HEK293 (cell line): ENCODE data around the gene OSBPL10.

ENCODE experiments used
- CTCF ChIA-PET: fragments of 350-600 bp; formaldehyde crosslinking; extraction: SDS; loops from one replicate; lab custom pipeline; 2021; ENCODE audit warnings: antibody characterized with exemption; lab: Yijun Ruan, JAX
- POLR2A ChIA-PET: fragments of 300-600 bp; formaldehyde crosslinking; extraction: SDS; loops from one replicate; lab custom pipeline; 2020; ENCODE audit warnings: antibody characterized with exemption, inconsistent platforms; lab: Yijun Ruan, JAX
- H3K27ac ChIP-seq: fragments of 200-500 bp; sonication (Bioruptor generic); 2 replicates; pipeline ENCODE4 v1.5.1; 2014; ENCODE audit warnings: low read depth, low read length, control low read depth, inconsistent platforms; ENCODE audit errors: extremely low read depth
- H3K36me3 ChIP-seq, 2 experiments: fragments of 200-500 bp in 1 of 2; sonication (Bioruptor generic) in 1 of 2; 1 replicate in 1 of 2; 2 replicates in 1 of 2; pipeline ENCODE4 v1.5.1; 2014 to 2017; ENCODE audit warnings: inconsistent platforms in 2 of 2, low read length in 2 of 2; ENCODE audit not compliant: control insufficient read depth in 2 of 2, insufficient read depth in 1 of 2
- H3K4me1 ChIP-seq: fragments of 200-500 bp; sonication (Bioruptor generic); 2 replicates; pipeline ENCODE4 v1.5.1; 2014; ENCODE audit warnings: mild to moderate bottlenecking, low read length, inconsistent platforms; ENCODE audit not compliant: control insufficient read depth, insufficient read depth
- H3K4me3 ChIP-seq: 2 replicates; pipeline ENCODE4 v1.5.1; 2011; ENCODE audit warnings: low read depth, mild to moderate bottlenecking, control low read depth, low read length, moderate library complexity
- H3K9me3 ChIP-seq: fragments of 200-500 bp; sonication (Bioruptor generic); 2 replicates; pipeline ENCODE4 v1.5.1; 2014; ENCODE audit warnings: low read depth, low read length, inconsistent platforms; ENCODE audit not compliant: control insufficient read depth, insufficient read depth
- KLF1 ChIP-seq: fragments of 450-650 bp; formaldehyde crosslinking; IDR thresholded peaks from 2 replicates; pipeline ENCODE4 v1.5.1; 2016; ENCODE audit warnings: missing biosample characterization, missing genetic modification characterization
- KLF8 ChIP-seq: fragments of 450-650 bp; formaldehyde crosslinking; IDR thresholded peaks from 2 replicates; pipeline ENCODE4 v1.5.1; 2016; ENCODE audit warnings: missing biosample characterization, missing genetic modification characterization
- SETDB1 ChIP-seq: IDR thresholded peaks from one replicate; pipeline ENCODE4 v1.6.1; 2017; ENCODE audit warnings: mild to moderate bottlenecking, low read length, moderate library complexity, mixed read lengths; ENCODE audit not compliant: insufficient read length
- ZIC2 ChIP-seq: fragments of 450-650 bp; formaldehyde crosslinking; IDR thresholded peaks from 2 replicates; pipeline ENCODE4 v1.5.1; 2016; ENCODE audit warnings: missing biosample characterization, missing genetic modification characterization
- ZNF10 ChIP-seq: fragments of 450-650 bp; formaldehyde crosslinking; IDR thresholded peaks from 2 replicates; pipeline ENCODE4 v1.5.1; 2017; ENCODE audit warnings: missing biosample characterization, missing genetic modification characterization
- ZNF114 ChIP-seq: fragments of 450-650 bp; formaldehyde crosslinking; IDR thresholded peaks from 2 replicates; pipeline ENCODE4 v1.5.0; 2017; ENCODE audit warnings: missing biosample characterization, missing genetic modification characterization
- ZNF23 ChIP-seq: fragments of 450-650 bp; formaldehyde crosslinking; IDR thresholded peaks from 2 replicates; pipeline ENCODE4 v1.5.1; 2016; ENCODE audit warnings: missing biosample characterization, missing genetic modification characterization, borderline replicate concordance
- ZNF266 ChIP-seq: fragments of 450-650 bp; formaldehyde crosslinking; IDR thresholded peaks from 2 replicates; pipeline ENCODE4 v1.5.1; 2016; ENCODE audit warnings: missing biosample characterization, missing genetic modification characterization, low read depth
- ZNF324 ChIP-seq: fragments of 450-650 bp; formaldehyde crosslinking; IDR thresholded peaks from 2 replicates; pipeline ENCODE4 v1.5.1; 2016; ENCODE audit warnings: missing biosample characterization, missing genetic modification characterization
- ZNF37A ChIP-seq: fragments of 450-650 bp; IDR thresholded peaks from 2 replicates; pipeline ENCODE4 v1.5.1; 2018; ENCODE audit warnings: missing biosample characterization, missing genetic modification characterization
- ZNF510 ChIP-seq: fragments of 450-650 bp; formaldehyde crosslinking; IDR thresholded peaks from 2 replicates; pipeline ENCODE4 v1.5.1; 2018; ENCODE audit warnings: mild to moderate bottlenecking, missing genetic modification characterization, missing biosample characterization; ENCODE audit not compliant: insufficient replicate concordance
- ZNF561 ChIP-seq: fragments of 450-650 bp; IDR thresholded peaks from 2 replicates; pipeline ENCODE4 v1.5.1; 2018; ENCODE audit warnings: missing biosample characterization, missing genetic modification characterization, borderline replicate concordance
- ZNF747 ChIP-seq: fragments of 450-650 bp; formaldehyde crosslinking; IDR thresholded peaks from 2 replicates; pipeline ENCODE4 v1.5.1; 2016; ENCODE audit warnings: missing biosample characterization, missing genetic modification characterization
- ZNF791 ChIP-seq: fragments of 450-650 bp; formaldehyde crosslinking; IDR thresholded peaks from 2 replicates; pipeline ENCODE4 v1.5.1; 2016; ENCODE audit warnings: missing biosample characterization, missing genetic modification characterization
- TF ChIP-seq, protein P1 (sequence below): fragments of 450-650 bp; formaldehyde crosslinking; IDR thresholded peaks from 2 replicates; pipeline ENCODE4 v1.5.1; 2016; ENCODE audit warnings: missing biosample characterization, missing genetic modification characterization
- TF ChIP-seq, protein P2 (sequence below): fragments of 450-650 bp; formaldehyde crosslinking; IDR thresholded peaks from 2 replicates; pipeline ENCODE4 v1.5.1; 2017; ENCODE audit warnings: missing biosample characterization, missing genetic modification characterization
- TF ChIP-seq, protein P3 (sequence below): fragments of 450-650 bp; formaldehyde crosslinking; IDR thresholded peaks from 2 replicates; pipeline ENCODE4 v1.5.1; 2016; ENCODE audit warnings: missing biosample characterization, missing genetic modification characterization
- TF ChIP-seq, protein P4 (sequence below): fragments of 450-650 bp; IDR thresholded peaks from 2 replicates; pipeline ENCODE4 v1.5.1; 2018; ENCODE audit warnings: missing biosample characterization, mild to moderate bottlenecking, missing genetic modification characterization
- TF ChIP-seq, protein P5 (sequence below): fragments of 450-650 bp; formaldehyde crosslinking; IDR thresholded peaks from 2 replicates; pipeline ENCODE4 v1.5.1; 2017; ENCODE audit warnings: missing biosample characterization, missing genetic modification characterization
- TF ChIP-seq, protein P6 (sequence below): fragments of 450-650 bp; formaldehyde crosslinking; IDR thresholded peaks from 2 replicates; pipeline ENCODE4; 2016; ENCODE audit warnings: missing biosample characterization, missing genetic modification characterization
- TF ChIP-seq, protein P7 (sequence below): fragments of 450-650 bp; formaldehyde crosslinking; IDR thresholded peaks from 2 replicates; pipeline ENCODE4 v1.5.1; 2016; ENCODE audit warnings: missing biosample characterization, missing genetic modification characterization, borderline replicate concordance

Gene OSBPL10

DNA sequence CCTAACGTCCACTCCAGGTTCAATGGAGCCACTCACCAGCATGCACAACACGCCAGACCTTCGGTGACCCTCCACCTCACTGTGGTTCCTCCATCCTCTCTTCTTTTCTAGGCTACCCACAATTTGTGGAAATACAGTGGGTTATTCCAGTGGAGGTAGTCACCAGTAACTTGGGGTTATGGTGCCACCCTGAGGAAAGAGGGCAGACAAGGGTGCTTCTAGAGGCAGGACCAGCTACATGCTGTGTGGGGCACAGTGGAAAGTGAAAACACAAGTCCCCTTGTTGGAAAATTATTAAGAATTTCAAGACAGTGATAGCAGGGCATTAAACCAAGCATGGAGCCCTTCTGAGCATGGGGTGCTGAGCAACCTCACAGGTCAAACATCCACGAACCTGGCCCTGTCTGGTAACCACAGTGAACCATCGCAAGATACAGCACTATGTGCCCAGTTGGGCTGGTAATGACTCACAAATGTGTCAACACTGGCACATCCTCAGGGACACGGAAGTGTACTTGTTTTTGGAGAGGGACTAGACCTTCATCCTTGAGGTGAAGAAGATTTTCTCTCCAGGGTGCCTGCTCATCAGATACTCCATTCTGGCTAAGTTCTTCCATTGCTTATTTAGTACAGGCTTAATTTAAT is 281.6 kb downstream of the OSBPL10 start:
- no peaks in the 10 kb centered on the region for H3K9me3 ChIP-seq
- no peaks in the 10 kb centered on the region for H3K4me1 ChIP-seq
- H3K27ac ChIP-seq, result no peak overlapping the region
- H3K36me3 ChIP-seq, result no peaks in the 10 kb centered on the region
- no peak overlapping the region for H3K4me3 ChIP-seq
- TF ChIP-seq ZNF114 (tag by site-specific recombination) (no peak), KLF8 (tag by site-specific recombination) (no peak), ZNF266 (no peak), ZNF747 (tag by site-specific recombination) (no peak)
- TF ChIP-seq, protein P1, sequence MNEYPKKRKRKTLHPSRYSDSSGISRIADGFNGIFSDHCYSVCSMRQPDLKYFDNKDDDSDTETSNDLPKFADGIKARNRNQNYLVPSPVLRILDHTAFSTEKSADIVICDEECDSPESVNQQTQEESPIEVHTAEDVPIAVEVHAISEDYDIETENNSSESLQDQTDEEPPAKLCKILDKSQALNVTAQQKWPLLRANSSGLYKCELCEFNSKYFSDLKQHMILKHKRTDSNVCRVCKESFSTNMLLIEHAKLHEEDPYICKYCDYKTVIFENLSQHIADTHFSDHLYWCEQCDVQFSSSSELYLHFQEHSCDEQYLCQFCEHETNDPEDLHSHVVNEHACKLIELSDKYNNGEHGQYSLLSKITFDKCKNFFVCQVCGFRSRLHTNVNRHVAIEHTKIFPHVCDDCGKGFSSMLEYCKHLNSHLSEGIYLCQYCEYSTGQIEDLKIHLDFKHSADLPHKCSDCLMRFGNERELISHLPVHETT (tag by site-specific recombination), result no peak
- TF ChIP-seq, protein P2, sequence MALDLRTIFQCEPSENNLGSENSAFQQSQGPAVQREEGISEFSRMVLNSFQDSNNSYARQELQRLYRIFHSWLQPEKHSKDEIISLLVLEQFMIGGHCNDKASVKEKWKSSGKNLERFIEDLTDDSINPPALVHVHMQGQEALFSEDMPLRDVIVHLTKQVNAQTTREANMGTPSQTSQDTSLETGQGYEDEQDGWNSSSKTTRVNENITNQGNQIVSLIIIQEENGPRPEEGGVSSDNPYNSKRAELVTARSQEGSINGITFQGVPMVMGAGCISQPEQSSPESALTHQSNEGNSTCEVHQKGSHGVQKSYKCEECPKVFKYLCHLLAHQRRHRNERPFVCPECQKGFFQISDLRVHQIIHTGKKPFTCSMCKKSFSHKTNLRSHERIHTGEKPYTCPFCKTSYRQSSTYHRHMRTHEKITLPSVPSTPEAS (tag by site-specific recombination), result no peak
- TF ChIP-seq, protein P3, sequence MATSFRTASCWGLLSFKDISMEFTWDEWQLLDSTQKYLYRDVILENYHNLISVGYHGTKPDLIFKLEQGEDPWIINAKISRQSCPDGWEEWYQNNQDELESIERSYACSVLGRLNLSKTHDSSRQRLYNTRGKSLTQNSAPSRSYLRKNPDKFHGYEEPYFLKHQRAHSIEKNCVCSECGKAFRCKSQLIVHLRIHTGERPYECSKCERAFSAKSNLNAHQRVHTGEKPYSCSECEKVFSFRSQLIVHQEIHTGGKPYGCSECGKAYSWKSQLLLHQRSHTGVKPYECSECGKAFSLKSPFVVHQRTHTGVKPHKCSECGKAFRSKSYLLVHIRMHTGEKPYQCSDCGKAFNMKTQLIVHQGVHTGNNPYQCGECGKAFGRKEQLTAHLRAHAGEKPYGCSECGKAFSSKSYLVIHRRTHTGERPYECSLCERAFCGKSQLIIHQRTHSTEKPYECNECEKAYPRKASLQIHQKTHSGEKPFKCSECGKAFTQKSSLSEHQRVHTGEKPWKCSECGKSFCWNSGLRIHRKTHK (tag by site-specific recombination), result no peak
- TF ChIP-seq, protein P4, sequence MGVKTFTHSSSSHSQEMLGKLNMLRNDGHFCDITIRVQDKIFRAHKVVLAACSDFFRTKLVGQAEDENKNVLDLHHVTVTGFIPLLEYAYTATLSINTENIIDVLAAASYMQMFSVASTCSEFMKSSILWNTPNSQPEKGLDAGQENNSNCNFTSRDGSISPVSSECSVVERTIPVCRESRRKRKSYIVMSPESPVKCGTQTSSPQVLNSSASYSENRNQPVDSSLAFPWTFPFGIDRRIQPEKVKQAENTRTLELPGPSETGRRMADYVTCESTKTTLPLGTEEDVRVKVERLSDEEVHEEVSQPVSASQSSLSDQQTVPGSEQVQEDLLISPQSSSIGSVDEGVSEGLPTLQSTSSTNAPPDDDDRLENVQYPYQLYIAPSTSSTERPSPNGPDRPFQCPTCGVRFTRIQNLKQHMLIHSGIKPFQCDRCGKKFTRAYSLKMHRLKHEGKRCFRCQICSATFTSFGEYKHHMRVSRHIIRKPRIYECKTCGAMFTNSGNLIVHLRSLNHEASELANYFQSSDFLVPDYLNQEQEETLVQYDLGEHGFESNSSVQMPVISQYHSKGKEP (tag by site-specific recombination), result no peak
- POLR2A ChIA-PET, result no interaction called here
- CTCF ChIA-PET, result no interaction called here

DNA sequence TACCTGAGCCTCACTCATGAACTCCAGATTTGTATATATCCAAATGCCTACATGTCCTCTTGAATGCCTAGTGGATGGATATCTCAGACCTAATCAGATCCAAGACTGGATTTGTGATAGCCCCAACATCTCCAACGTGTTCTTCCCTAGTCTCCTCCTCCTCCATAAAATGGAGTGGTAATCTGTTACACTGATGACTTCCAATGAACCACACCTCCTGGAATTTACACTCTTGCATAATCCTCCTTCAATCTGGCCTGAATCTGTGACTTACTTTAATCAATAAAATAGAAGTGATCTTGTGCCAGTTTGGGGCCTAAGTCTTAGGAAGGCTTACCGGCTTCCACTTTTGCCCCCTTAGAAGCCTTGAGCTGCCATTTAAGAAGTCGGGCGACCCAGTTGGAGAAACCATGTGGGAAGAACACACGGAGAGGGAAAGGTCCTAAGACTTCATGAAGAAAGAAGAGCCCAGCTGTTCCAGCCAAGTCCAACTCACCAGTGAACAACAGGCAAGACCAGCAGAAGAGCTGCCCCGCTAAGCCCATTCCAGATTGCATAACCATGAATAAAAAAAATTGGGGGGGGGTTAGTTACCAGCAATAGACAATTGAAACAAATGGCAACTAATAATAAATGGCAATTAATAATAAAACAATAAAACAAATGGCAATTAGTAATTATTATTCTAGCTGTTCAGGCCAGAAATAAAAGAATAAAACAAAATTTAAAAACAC is 284.1 kb downstream of the OSBPL10 start:
- CTCF ChIA-PET, result no interaction called here
- POLR2A ChIA-PET, result no interaction called here
- H3K27ac ChIP-seq, result no peak overlapping the region
- no peaks in the 10 kb centered on the region for H3K9me3 ChIP-seq
- H3K4me3 ChIP-seq, result no peak overlapping the region
- H3K36me3 ChIP-seq, result no peaks in the 10 kb centered on the region
- 0 out of 2 replicates have a peak, but pooled peaks cover 2% of the 10 kb centered on the region for H3K4me1 ChIP-seq
- TF ChIP-seq, protein P5, sequence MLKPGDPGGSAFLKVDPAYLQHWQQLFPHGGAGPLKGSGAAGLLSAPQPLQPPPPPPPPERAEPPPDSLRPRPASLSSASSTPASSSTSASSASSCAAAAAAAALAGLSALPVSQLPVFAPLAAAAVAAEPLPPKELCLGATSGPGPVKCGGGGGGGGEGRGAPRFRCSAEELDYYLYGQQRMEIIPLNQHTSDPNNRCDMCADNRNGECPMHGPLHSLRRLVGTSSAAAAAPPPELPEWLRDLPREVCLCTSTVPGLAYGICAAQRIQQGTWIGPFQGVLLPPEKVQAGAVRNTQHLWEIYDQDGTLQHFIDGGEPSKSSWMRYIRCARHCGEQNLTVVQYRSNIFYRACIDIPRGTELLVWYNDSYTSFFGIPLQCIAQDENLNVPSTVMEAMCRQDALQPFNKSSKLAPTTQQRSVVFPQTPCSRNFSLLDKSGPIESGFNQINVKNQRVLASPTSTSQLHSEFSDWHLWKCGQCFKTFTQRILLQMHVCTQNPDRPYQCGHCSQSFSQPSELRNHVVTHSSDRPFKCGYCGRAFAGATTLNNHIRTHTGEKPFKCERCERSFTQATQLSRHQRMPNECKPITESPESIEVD (tag by site-specific recombination), result no peak
- TF ChIP-seq ZNF23 (tag by site-specific recombination) (no peak), ZNF324 (tag by site-specific recombination) (no peak), ZIC2 (tag by site-specific recombination) (no peak), ZNF791 (no peak), ZNF10 (tag by site-specific recombination) (no peak), ZNF37A (tag by site-specific recombination) (no peak), ZNF561 (tag by site-specific recombination) (no peak), SETDB1 (no peak), KLF1 (no peak), ZNF510 (no peak)
- TF ChIP-seq, protein P6, sequence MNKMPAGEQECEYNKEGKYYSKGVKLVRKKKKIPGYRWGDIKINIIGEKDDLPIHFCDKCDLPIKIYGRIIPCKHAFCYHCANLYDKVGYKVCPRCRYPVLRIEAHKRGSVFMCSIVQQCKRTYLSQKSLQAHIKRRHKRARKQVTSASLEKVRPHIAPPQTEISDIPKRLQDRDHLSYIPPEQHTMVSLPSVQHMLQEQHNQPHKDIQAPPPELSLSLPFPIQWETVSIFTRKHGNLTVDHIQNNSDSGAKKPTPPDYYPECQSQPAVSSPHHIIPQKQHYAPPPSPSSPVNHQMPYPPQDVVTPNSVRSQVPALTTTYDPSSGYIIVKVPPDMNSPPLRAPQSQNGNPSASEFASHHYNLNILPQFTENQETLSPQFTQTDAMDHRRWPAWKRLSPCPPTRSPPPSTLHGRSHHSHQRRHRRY, result no peak
- TF ChIP-seq, protein P7, sequence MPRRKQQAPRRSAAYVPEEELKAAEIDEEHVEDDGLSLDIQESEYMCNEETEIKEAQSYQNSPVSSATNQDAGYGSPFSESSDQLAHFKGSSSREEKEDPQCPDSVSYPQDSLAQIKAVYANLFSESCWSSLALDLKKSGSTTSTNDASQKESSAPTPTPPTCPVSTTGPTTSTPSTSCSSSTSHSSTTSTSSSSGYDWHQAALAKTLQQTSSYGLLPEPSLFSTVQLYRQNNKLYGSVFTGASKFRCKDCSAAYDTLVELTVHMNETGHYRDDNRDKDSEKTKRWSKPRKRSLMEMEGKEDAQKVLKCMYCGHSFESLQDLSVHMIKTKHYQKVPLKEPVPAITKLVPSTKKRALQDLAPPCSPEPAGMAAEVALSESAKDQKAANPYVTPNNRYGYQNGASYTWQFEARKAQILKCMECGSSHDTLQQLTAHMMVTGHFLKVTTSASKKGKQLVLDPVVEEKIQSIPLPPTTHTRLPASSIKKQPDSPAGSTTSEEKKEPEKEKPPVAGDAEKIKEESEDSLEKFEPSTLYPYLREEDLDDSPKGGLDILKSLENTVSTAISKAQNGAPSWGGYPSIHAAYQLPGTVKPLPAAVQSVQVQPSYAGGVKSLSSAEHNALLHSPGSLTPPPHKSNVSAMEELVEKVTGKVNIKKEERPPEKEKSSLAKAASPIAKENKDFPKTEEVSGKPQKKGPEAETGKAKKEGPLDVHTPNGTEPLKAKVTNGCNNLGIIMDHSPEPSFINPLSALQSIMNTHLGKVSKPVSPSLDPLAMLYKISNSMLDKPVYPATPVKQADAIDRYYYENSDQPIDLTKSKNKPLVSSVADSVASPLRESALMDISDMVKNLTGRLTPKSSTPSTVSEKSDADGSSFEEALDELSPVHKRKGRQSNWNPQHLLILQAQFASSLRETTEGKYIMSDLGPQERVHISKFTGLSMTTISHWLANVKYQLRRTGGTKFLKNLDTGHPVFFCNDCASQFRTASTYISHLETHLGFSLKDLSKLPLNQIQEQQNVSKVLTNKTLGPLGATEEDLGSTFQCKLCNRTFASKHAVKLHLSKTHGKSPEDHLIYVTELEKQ (tag by site-specific recombination), result no peak
